Neural cell (in vitro differentiated cells): ENCODE results near the gene CENPQ.

Experiments used
- CTCF ChIP-seq: fragments of 450-650 bp; IDR thresholded peaks from 2 replicates; pipeline ENCODE4 v1.5.1; 2014; ENCODE audit warnings: antibody characterized with exemption, mild to moderate bottlenecking, moderate library complexity; ENCODE audit not compliant: poor library complexity, severe bottlenecking
- EP300 ChIP-seq: fragments of 450-650 bp; conservative IDR thresholded peaks from 2 replicates; pipeline ENCODE4 v1.6.1; 2014; ENCODE audit warnings: antibody characterized with exemption, mild to moderate bottlenecking, moderate library complexity; ENCODE audit not compliant: poor library complexity, severe bottlenecking
- MXI1 ChIP-seq: fragments of 450-650 bp; conservative IDR thresholded peaks from 2 replicates; pipeline ENCODE4 v1.6.1; 2014; ENCODE audit warnings: antibody characterized with exemption, mild to moderate bottlenecking; ENCODE audit not compliant: poor library complexity, severe bottlenecking
- POLR2AphosphoS5 ChIP-seq: IDR thresholded peaks from 2 replicates; pipeline ENCODE4 v1.6.1; 2012
- RAD21 ChIP-seq: fragments of 450-650 bp; conservative IDR thresholded peaks from 2 replicates; pipeline ENCODE4 v1.6.1; 2014; ENCODE audit warnings: antibody characterized with exemption, mild to moderate bottlenecking, moderate library complexity
- SMC3 ChIP-seq: fragments of 450-650 bp; conservative IDR thresholded peaks from 2 replicates; pipeline ENCODE4 v1.6.1; 2014; ENCODE audit warnings: antibody characterized with exemption, mild to moderate bottlenecking, moderate library complexity; ENCODE audit not compliant: poor library complexity
- TAF1 ChIP-seq: IDR thresholded peaks from 2 replicates; pipeline ENCODE4 v1.6.1; 2012; ENCODE audit warnings: low read depth
- TF ChIP-seq, protein P1 (sequence below): IDR thresholded peaks from 2 replicates; pipeline ENCODE4 v1.6.1; 2012; ENCODE audit warnings: borderline replicate concordance

- TF ChIP-seq POLR2AphosphoS5 (no peak), CTCF (no peak), RAD21 (no peak), MXI1 (no peak), SMC3 (no peak), EP300 (no peak), TAF1 (no peak)
- TF ChIP-seq, protein P1, sequence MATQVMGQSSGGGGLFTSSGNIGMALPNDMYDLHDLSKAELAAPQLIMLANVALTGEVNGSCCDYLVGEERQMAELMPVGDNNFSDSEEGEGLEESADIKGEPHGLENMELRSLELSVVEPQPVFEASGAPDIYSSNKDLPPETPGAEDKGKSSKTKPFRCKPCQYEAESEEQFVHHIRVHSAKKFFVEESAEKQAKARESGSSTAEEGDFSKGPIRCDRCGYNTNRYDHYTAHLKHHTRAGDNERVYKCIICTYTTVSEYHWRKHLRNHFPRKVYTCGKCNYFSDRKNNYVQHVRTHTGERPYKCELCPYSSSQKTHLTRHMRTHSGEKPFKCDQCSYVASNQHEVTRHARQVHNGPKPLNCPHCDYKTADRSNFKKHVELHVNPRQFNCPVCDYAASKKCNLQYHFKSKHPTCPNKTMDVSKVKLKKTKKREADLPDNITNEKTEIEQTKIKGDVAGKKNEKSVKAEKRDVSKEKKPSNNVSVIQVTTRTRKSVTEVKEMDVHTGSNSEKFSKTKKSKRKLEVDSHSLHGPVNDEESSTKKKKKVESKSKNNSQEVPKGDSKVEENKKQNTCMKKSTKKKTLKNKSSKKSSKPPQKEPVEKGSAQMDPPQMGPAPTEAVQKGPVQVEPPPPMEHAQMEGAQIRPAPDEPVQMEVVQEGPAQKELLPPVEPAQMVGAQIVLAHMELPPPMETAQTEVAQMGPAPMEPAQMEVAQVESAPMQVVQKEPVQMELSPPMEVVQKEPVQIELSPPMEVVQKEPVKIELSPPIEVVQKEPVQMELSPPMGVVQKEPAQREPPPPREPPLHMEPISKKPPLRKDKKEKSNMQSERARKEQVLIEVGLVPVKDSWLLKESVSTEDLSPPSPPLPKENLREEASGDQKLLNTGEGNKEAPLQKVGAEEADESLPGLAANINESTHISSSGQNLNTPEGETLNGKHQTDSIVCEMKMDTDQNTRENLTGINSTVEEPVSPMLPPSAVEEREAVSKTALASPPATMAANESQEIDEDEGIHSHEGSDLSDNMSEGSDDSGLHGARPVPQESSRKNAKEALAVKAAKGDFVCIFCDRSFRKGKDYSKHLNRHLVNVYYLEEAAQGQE: no peak
Measured at GRCh38 chr6:49462071-49462470, 1.1 kb upstream of the CENPQ start.
